Uterus (tissue), 4 donors: ENCODE data around the gene PIGM. TPM values are rescaled to one million over a fixed set of nuclear protein-coding genes. Genes with fewer than 3 reads are reported as not detected.

Experiments
- DNase-seq, 2 donors: peaks; one replicate each; pipeline ENCODE4 v3.0.0-alpha.2; 2019 to 2020
- H3K27ac ChIP-seq, 2 donors: fragments of 200-600 bp; sonication (generic); 1 replicate in 1 of 2; 2 replicates in 1 of 2; pipeline ENCODE4 v1.5.1; 2016 to 2018
- H3K27me3 ChIP-seq, 2 donors: fragments of 200-600 bp; sonication (generic); one replicate each; pipeline ENCODE4 v1.5.1; 2018 to 2019; ENCODE audit warnings: control low read depth in 1 of 2
- H3K36me3 ChIP-seq, 2 donors: fragments of 200-600 bp; sonication (generic); one replicate each; pipeline ENCODE4 v1.5.1; 2019; ENCODE audit warnings: control low read depth in 1 of 2
- H3K4me1 ChIP-seq, 2 donors: fragments of 200-600 bp; sonication (generic); one replicate each; pipeline ENCODE4 v1.5.1; 2018 to 2019; ENCODE audit warnings: control low read depth in 1 of 2
- H3K4me3 ChIP-seq, 2 donors: fragments of 200-600 bp; sonication (generic); 1 replicate in 1 of 2; 2 replicates in 1 of 2; pipeline ENCODE4 v1.5.1; 2018 to 2019; ENCODE audit warnings: mild to moderate bottlenecking in 1 of 2
- H3K9me3 ChIP-seq, 2 donors: fragments of 200-600 bp; sonication (generic); one replicate each; pipeline ENCODE4 v1.5.1; 2019; ENCODE audit warnings: control low read depth in 1 of 2
- CTCF ChIP-seq, 4 experiments: fragments of 200-600 bp in 2 of 4; fragments of 450-650 bp in 2 of 4; sonication (generic) in 2 of 4; IDR thresholded peaks; one replicate each; pipeline ENCODE4 v1.5.1; 2016 to 2019; ENCODE audit warnings: antibody characterized with exemption in 4 of 4, mild to moderate bottlenecking in 2 of 4, moderate library complexity in 1 of 4
- POLR2A ChIP-seq, 2 donors: fragments of 450-650 bp; IDR thresholded peaks; one replicate each; pipeline ENCODE4 v1.6.1; 2016; ENCODE audit warnings: antibody characterized with exemption in 2 of 2, mild to moderate bottlenecking in 1 of 2, moderate library complexity in 1 of 2
- intact Hi-C: fragments of 100-400 bp; cut with DNase I; formaldehyde crosslinking; loops from one replicate; pipeline ENCODE4 v1.15.1; 2023; ENCODE audit warnings: low total_unique reads
- total RNA-seq, 4 donors: library from RNA; depleted of rRNA in 3 of 4; stranded (reverse); fragments of >200 nt in 3 of 4; gene quantifications; one replicate each; pipeline versions ENCODE4 v1.1.0 to v1.2.4, GENCODE V29; 2014 to 2023
- donor health status: DM: yes; HTN: yes; CAD: no.

PIGM gene
- total RNA-seq, 4 donors from 2014 or later, result 1.8 to 9.4 (median 7.5) TPM

DNA sequence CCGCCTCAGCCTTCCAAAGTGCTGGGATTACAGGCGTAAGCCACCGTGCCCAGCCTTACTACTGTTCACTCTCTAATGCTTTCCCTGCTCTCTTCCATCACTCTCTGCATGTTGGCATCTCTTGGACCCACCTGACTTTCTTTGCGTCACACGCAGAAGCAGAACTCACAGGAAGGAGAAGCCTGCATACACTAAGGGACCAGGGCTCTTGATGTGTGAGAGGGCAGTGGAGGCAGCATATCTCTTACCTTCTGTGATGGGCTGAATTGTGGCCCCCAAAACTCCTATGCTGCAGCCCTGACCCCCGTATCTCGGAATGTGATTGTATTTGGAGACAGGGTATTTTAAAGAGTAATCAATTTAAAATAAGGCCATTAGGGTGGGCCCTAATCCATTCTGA, 51.0 kb downstream of the PIGM start:
- Histone ChIP-seq H3K4me1 (no peaks in the 10 kb centered on the region), H3K4me3 (no peak overlapping the region), H3K27ac (no peak overlapping the region), H3K36me3 (no peaks in the 10 kb centered on the region), H3K27me3 (no peaks in the 10 kb centered on the region), H3K9me3 (no peaks in the 10 kb centered on the region)
- TF ChIP-seq POLR2A (IDR thresholded peaks at IDR 0.05), result no peak
- TF ChIP-seq CTCF (IDR thresholded peaks at IDR 0.05), result no peak
- DNase-seq, result no peak
- intact Hi-C loops, result no loop called here

- H3K4me3 ChIP-seq, result no peak overlapping the region
- no peaks in the 10 kb centered on the region for H3K27me3 ChIP-seq
- H3K4me1 ChIP-seq, result no peaks in the 10 kb centered on the region
- no peaks in the 10 kb centered on the region for H3K9me3 ChIP-seq
- TF ChIP-seq POLR2A (IDR thresholded peaks at IDR 0.05), result no peak
- no peak for TF ChIP-seq CTCF (IDR thresholded peaks at IDR 0.05)
- no peak for DNase-seq
- no peak overlapping the region for H3K27ac ChIP-seq
- intact Hi-C loops, result no loop called here
- no peaks in the 10 kb centered on the region for H3K36me3 ChIP-seq
Measured at GRCh38 chr1:159980076-159980475, 51.7 kb downstream of the PIGM start.

DNA sequence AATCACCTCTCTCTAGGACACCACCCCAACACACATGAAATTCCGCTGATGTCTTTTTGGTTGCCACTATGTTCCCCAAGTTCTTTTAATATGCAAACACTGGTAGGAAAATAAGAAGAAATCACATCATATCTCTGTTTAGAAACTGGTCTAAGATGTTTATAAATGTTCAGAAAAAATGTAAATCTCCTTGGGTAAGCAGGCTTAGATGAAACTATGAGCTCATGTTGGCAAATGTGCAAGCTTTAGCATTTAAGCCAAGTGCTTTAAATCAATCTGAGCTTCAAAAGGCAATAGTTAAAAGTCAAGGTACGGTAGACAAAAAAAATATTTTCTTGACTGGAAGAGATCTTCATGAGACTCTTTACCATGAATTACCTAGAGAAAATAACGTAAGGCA, 52.5 kb downstream of the PIGM start:
- no peak for DNase-seq
- no peaks in the 10 kb centered on the region for H3K36me3 ChIP-seq
- no peaks in the 10 kb centered on the region for H3K4me1 ChIP-seq
- TF ChIP-seq CTCF (IDR thresholded peaks at IDR 0.05) (no peak), POLR2A (IDR thresholded peaks at IDR 0.05) (no peak)
- no peak overlapping the region for H3K4me3 ChIP-seq
- no peaks in the 10 kb centered on the region for H3K9me3 ChIP-seq
- no peaks in the 10 kb centered on the region for H3K27me3 ChIP-seq
- intact Hi-C loops, result no loop called here
- no peak overlapping the region for H3K27ac ChIP-seq

GRCh38 chr1:159978107-159978398, 53.7 kb downstream of the PIGM start:
- DNase-seq, result no peak
- no peaks in the 10 kb centered on the region for H3K4me1 ChIP-seq

GRCh38 chr1:159977364-159978106, 54.3 kb downstream of the PIGM start:
- TF ChIP-seq POLR2A (IDR thresholded peaks at IDR 0.05), result no peak
- no peak for TF ChIP-seq CTCF (IDR thresholded peaks at IDR 0.05)
- intact Hi-C loops, result no loop called here

More at GRCh38 chr1:159978107-159978398, 53.7 kb downstream of the PIGM start:
- Histone ChIP-seq H3K36me3 (no peaks in the 10 kb centered on the region), H3K4me3 (no peak overlapping the region), H3K9me3 (no peaks in the 10 kb centered on the region), H3K27me3 (no peaks in the 10 kb centered on the region), H3K27ac (no peak overlapping the region)
- no peak for TF ChIP-seq CTCF (IDR thresholded peaks at IDR 0.05)
- no peak for TF ChIP-seq POLR2A (IDR thresholded peaks at IDR 0.05)
- intact Hi-C loops, result no loop called here

More at GRCh38 chr1:159977364-159978106, 54.3 kb downstream of the PIGM start:
- Histone ChIP-seq H3K9me3 (no peaks in the 10 kb centered on the region), H3K4me3 (no peak overlapping the region), H3K27me3 (no peaks in the 10 kb centered on the region), H3K27ac (no peak overlapping the region), H3K4me1 (no peaks in the 10 kb centered on the region), H3K36me3 (no peaks in the 10 kb centered on the region)
- DNase-seq, result no peak

Other genes with a start within 250 kb of the PIGM start
- 1 to 10 TPM in 1 of 4 donors, under 1 TPM in 1, not detected in 2; 0.21 to 1.1 TPM for gene FCRL6, start 229.6 kb downstream of the PIGM start, total RNA-seq
- 1 to 10 TPM in 2 of 4 donors, under 1 TPM in 1, not detected in 1; 0.28 to 3.2 (median 1.1) TPM for gene SLAMF8, start 205.1 kb downstream of the PIGM start, total RNA-seq
- gene VSIG8, start 169.3 kb downstream of the PIGM start, total RNA-seq, result under 1 TPM in 1 of 4 donors, not detected in 3; 0.37 TPM
- 1 to 10 TPM in 2 of 4 donors, under 1 TPM in 1, not detected in 1; 0.97 to 3.6 (median 1.8) TPM for gene CFAP45, start 131.8 kb downstream of the PIGM start, total RNA-seq
- 100 to 1,000 TPM; 113 to 246 (median 197) TPM for gene TAGLN2, start 106.5 kb downstream of the PIGM start, total RNA-seq
- 1 to 10 TPM in 2 of 4 donors, under 1 TPM in 1, not detected in 1; 0.29 to 6.2 (median 1.2) TPM for gene IGSF9, start 86.4 kb downstream of the PIGM start, total RNA-seq
- not detected for gene SLAMF9, start 77.8 kb downstream of the PIGM start, total RNA-seq
- gene KCNJ10, start 38.2 kb upstream of the PIGM start, total RNA-seq, result under 1 TPM in 1 of 4 donors, not detected in 3; 0.58 TPM
- under 1 TPM in 1 of 4 donors, not detected in 3; 0.28 TPM for gene KCNJ9, start 49.5 kb upstream of the PIGM start, total RNA-seq
- gene IGSF8, start 66.6 kb upstream of the PIGM start, total RNA-seq, result 10 to 100 TPM in 3 of 4 donors, 1 to 10 TPM in 1; 5.4 to 41.4 (median 26.9) TPM
- gene ATP1A2, start 83.8 kb upstream of the PIGM start, total RNA-seq, result 10 to 100 TPM in 3 of 4 donors, 1 to 10 TPM in 1; 1.2 to 36.8 (median 13.4) TPM
- gene ATP1A4, start 119.6 kb upstream of the PIGM start, total RNA-seq, result 1 to 10 TPM in 1 of 4 donors, not detected in 3; 1.5 TPM
- gene CASQ1, start 158.6 kb upstream of the PIGM start, total RNA-seq, result under 1 TPM in 3 of 4 donors, not detected in 1; 0.26 to 0.48 (median 0.34) TPM
- 100 to 1,000 TPM in 1 of 4 donors, 10 to 100 TPM in 3; 52.1 to 147 (median 81.7) TPM for gene PEA15, start 173.4 kb upstream of the PIGM start, total RNA-seq
- gene DCAF8, start 230.6 kb upstream of the PIGM start, total RNA-seq, result 100 to 1,000 TPM in 2 of 4 donors, 10 to 100 TPM in 2; 36.8 to 167 (median 94.8) TPM